ENCODE measurements around the gene USP24. TPM values are rescaled to one million over a fixed set of nuclear protein-coding genes. Genes with fewer than 3 reads are reported as not detected.

Gene USP24
- total RNA-seq, 4 donors from 2014 or later, result 21.8 to 47.1 (median 28.1) TPM

GRCh38 chr1:55216096-55216495 lies 932 bp upstream of the USP24 start:
- H3K36me3 ChIP-seq, result no peaks in the 10 kb centered on the region
- no peak for DNase-seq
- peak overlapping the region; percentile 93 to 98 (median 95) for H3K27ac ChIP-seq
- H3K4me3 ChIP-seq, result peak overlapping the region; percentile 69 to 96 (median 86)
- no peaks in the 10 kb centered on the region for H3K27me3 ChIP-seq
- H3K4me1 ChIP-seq, result peaks cover 11 to 49% (median 21%) of the 10 kb centered on the region in 3 donors
- no peaks in the 10 kb centered on the region for H3K9me3 ChIP-seq
- TF ChIP-seq, protein P1, sequence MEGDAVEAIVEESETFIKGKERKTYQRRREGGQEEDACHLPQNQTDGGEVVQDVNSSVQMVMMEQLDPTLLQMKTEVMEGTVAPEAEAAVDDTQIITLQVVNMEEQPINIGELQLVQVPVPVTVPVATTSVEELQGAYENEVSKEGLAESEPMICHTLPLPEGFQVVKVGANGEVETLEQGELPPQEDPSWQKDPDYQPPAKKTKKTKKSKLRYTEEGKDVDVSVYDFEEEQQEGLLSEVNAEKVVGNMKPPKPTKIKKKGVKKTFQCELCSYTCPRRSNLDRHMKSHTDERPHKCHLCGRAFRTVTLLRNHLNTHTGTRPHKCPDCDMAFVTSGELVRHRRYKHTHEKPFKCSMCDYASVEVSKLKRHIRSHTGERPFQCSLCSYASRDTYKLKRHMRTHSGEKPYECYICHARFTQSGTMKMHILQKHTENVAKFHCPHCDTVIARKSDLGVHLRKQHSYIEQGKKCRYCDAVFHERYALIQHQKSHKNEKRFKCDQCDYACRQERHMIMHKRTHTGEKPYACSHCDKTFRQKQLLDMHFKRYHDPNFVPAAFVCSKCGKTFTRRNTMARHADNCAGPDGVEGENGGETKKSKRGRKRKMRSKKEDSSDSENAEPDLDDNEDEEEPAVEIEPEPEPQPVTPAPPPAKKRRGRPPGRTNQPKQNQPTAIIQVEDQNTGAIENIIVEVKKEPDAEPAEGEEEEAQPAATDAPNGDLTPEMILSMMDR (IDR thresholded peaks at IDR 0.05), result no peak
- 37 to 38% methylated on average over 9 of the region's 9 CpGs for WGBS, 2 donors
- intact Hi-C loops (cut with DNase I), result no loop called here

- H3K9me3 ChIP-seq, result no peaks in the 10 kb centered on the region
- peak overlapping the region; percentile 69 to 96 (median 86) for H3K4me3 ChIP-seq
- no peaks in the 10 kb centered on the region for H3K27me3 ChIP-seq
- WGBS, 2 donors, result no CpG with 5 or more reads among the region's 29 CpGs
- H3K27ac ChIP-seq, result peak overlapping the region; percentile 93 to 98 (median 95)
- intact Hi-C loops (cut with DNase I), result no loop called here
- no peaks in the 10 kb centered on the region for H3K36me3 ChIP-seq
- TF ChIP-seq POLR2A (IDR thresholded peaks at IDR 0.05), result no peak
- TF ChIP-seq, protein P1 (IDR thresholded peaks at IDR 0.05), result no peak
- DNase-seq, result no peak
- H3K4me1 ChIP-seq, result peaks cover 11 to 61% (median 21%) of the 10 kb centered on the region in 3 donors
These were observed 300 bp downstream of the USP24 start for GRCh38 chr1:55214934-55215193.

DNA sequence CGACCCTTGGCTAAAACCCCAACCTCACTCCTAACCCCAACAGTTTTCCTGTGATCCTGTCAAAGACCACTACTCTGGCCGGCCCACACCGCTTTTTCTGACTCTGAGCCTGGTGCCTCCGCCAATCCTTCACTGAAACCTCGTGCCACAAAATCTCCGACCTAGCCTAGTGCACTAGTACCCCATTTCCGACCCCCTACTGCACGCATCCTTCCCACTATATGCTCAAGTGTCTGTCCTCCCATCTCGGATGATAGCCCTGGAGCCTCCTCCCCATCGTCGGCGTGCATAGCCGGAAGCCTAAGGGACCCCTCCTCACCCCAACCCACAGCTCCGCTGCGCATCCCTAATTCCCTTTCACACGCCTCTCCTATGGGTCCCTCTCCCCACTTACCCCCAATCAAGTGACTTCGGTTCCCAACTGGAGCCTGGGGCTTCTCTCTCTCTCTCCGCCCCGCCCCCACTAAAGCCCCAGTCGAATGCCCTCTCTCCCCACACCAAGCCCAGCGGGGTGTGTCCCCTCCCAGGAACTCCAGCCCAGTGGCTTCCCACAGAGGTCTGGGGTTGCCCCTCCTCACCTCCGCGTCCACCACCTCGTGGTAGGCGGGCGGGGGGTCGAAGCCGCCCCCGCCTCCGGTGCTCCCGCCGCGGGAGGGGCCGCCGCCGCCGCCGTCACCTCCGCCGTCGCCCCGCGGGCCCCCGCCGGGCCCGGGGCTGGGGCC lies 791 bp downstream of the USP24 start:
- no peak for DNase-seq
- WGBS, 2 donors, result 1% methylated on average over 18 to 21 of the region's 46 CpGs
- intact Hi-C loops (cut with DNase I), result no loop called here
- Histone ChIP-seq H3K4me3 (peak overlapping the region; percentile 69 to 96 (median 86)), H3K36me3 (no peaks in the 10 kb centered on the region), H3K27me3 (no peaks in the 10 kb centered on the region), H3K27ac (peak overlapping the region; percentile 93 to 98 (median 95)), H3K9me3 (no peaks in the 10 kb centered on the region), H3K4me1 (peaks cover 11 to 66% (median 21%) of the 10 kb centered on the region in 3 donors)
- TF ChIP-seq, protein P1 (IDR thresholded peaks at IDR 0.05), result no peak
- no peak for TF ChIP-seq POLR2A (IDR thresholded peaks at IDR 0.05)

DNA sequence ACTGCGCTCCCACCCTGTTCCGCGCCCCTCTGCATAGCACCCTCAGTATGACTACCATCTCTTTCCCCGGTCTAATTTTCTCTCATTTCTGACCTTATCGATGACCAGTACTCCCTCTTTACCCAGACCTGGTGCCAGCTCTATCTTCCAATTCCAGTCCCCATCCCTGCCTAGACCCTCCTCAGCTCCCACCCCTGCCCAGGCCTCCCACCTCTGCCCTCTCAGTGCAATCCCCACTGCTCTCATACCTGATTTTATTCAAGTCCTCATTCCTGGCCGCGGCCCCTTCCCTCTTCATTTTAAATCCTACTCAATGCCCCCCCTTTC lies 1.3 kb downstream of the USP24 start:
- Histone ChIP-seq H3K36me3 (no peaks in the 10 kb centered on the region), H3K4me3 (peak overlapping the region; percentile 69 to 96 (median 86)), H3K27ac (peak overlapping the region; percentile 93 to 98 (median 95)), H3K4me1 (peaks cover 11 to 71% (median 21%) of the 10 kb centered on the region in 3 donors), H3K9me3 (no peaks in the 10 kb centered on the region), H3K27me3 (no peaks in the 10 kb centered on the region)
- WGBS, 2 donors, result 8 to 12% methylated on average over 7 of the region's 7 CpGs
- TF ChIP-seq POLR2A (IDR thresholded peaks at IDR 0.05), result no peak
- TF ChIP-seq, protein P1 (IDR thresholded peaks at IDR 0.05), result no peak
- intact Hi-C loops (cut with DNase I), result no loop called here
- no peak for DNase-seq

DNA sequence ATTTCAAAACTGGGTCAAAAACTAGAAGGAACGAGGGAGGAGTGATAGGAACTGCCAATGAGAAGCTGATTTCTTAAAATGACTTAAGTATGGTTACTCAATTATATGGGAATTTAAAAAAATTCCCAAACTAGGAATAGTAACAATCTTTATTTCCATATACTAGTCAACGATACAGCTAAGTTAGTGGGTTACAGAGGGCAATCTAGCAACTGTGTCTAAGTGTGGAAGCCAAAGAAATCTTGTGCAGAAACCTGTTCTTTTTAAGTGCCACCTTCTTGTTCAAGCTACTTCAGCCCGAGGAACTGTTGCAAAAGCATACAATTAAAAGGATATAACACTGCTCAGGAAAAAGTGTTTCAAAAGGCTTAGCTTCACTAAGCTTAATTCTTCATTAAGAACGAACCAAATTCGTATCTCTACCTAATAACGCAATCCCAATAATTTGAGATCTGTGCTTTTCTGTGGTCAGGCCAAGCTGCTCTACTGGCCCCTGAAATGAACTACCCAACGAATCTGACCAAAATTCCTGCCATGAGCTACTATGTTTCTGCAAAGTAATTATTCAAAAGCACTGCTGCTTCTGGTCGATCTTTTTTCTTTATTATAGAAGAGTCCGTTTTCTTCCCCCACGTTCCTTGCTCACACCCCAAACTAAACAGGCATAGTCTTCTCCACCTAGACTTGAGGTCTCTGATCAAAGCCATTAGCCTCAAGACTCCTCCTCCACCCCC lies 1.8 kb downstream of the USP24 start:
- Histone ChIP-seq H3K27me3 (no peaks in the 10 kb centered on the region), H3K27ac (peak overlapping the region; percentile 93 to 98 (median 95)), H3K9me3 (no peaks in the 10 kb centered on the region), H3K36me3 (no peaks in the 10 kb centered on the region), H3K4me3 (peak overlapping the region; percentile 69 to 96 (median 86)), H3K4me1 (peaks cover 11 to 76% (median 21%) of the 10 kb centered on the region in 3 donors)
- TF ChIP-seq, protein P1 (IDR thresholded peaks at IDR 0.05), result no peak
- no peak for TF ChIP-seq POLR2A (IDR thresholded peaks at IDR 0.05)
- intact Hi-C loops (cut with DNase I), result no loop called here
- 14 to 16% methylated on average over 10 of the region's 10 CpGs for WGBS, 2 donors
- DNase-seq, result no peak

Measured in esophagus squamous epithelium (tissue), 5 donors.